ENCODE results near the gene SEMA3A.

- TF ChIP-seq CTCF (IDR thresholded peaks at IDR 0.05), result no peak
- TF ChIP-seq POLR2A (IDR thresholded peaks at IDR 0.05), result no peak
- TF ChIP-seq POLR2AphosphoS5 (IDR thresholded peaks at IDR 0.05), result no peak
These were observed 281.4 kb downstream of the SEMA3A start for GRCh38 chr7:83913174-83913573.

All from breast epithelium (tissue), 3 donors.